C4-2B (cell line): ENCODE results near the gene POU2F1.

Experiments
- H3K27ac ChIP-seq: fragments of 450-650 bp; 2 replicates; pipeline ENCODE4 v1.5.1; 2017
- CTCF ChIP-seq: fragments of 450-650 bp; conservative IDR thresholded peaks from 2 replicates; pipeline ENCODE4 v1.5.1; 2017; ENCODE audit warnings: mild to moderate bottlenecking
- ZFX ChIP-seq: fragments of 450-650 bp; IDR thresholded peaks from 2 replicates; pipeline ENCODE4 v1.6.1; 2017

The POU2F1 gene

GRCh38 chr1:167268347-167268787 is 47.7 kb downstream of the POU2F1 start:
- H3K27ac ChIP-seq = no peak overlapping the region
- no peak for TF ChIP-seq CTCF
- TF ChIP-seq ZFX = no peak

GRCh38 chr1:167270349-167271092 is 49.8 kb downstream of the POU2F1 start:
- H3K27ac ChIP-seq = no peak overlapping the region
- TF ChIP-seq CTCF = no peak
- no peak for TF ChIP-seq ZFX

- H3K27ac ChIP-seq = no peak overlapping the region
- no peak for TF ChIP-seq ZFX
- no peak for TF ChIP-seq CTCF
These were observed 51.8 kb downstream of the POU2F1 start for GRCh38 chr1:167272369-167272957.

GRCh38 chr1:167273027-167273800 is 52.5 kb downstream of the POU2F1 start:
- no peak overlapping the region for H3K27ac ChIP-seq
- TF ChIP-seq ZFX (no peak), CTCF (no peak)

GRCh38 chr1:167274061-167274460 is 53.4 kb downstream of the POU2F1 start:
- no peak overlapping the region for H3K27ac ChIP-seq
- TF ChIP-seq CTCF (no peak), ZFX (no peak)

- TF ChIP-seq ZFX = no peak
- no peak for TF ChIP-seq CTCF
- H3K27ac ChIP-seq = no peak overlapping the region
These were observed 56.3 kb downstream of the POU2F1 start for GRCh38 chr1:167276969-167277368.

- TF ChIP-seq CTCF (no peak), ZFX (no peak)
- no peak overlapping the region for H3K27ac ChIP-seq
These were observed 57.8 kb downstream of the POU2F1 start for GRCh38 chr1:167278497-167278896.
